ENCODE measurements around the gene GLI3. TPM values are rescaled to one million over a fixed set of nuclear protein-coding genes. Genes with fewer than 3 reads are reported as not detected.

GLI3 gene
- total RNA-seq, 1 experiment from 2014 or later: 7.6 TPM

DNA sequence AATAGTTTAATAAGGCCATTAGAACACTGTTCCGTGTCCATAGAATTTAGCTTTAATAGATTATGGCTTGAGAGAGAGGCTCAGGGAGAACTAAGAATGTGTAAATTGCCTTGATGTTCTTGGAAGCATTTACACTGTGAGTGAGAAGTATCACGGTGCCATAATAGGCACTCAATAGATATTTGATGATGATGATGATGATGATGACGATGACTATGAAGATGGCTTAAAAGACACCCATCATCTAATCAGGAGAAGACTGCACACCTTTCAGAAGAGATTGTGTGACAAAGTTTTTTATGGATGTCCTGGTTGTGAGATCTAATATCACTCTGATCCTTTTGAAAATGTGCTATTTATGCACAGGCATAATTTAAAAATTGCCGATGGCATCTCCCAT lies 264.2 kb downstream of the GLI3 start:
- DNase-seq (ENCODE audit: low read depth): no peak

DNA sequence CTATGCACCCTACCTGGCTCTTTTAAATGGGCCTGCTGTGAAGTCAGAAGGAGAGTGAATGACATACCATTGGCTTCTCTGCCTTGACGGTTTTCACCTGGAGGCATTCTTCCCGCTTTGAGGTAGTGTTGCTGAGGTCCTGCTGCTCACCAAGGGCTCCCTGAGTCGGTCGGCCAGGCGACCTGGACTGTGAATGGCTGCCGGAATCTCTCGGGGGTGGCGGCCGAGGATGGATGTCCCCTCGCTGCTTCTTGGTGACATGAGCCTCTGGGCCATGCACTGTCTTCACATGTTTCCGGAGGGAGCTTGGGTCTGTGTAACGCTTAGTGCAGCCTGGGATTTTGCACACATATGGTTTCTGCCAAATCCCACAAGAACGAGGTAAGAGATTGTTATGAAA lies 264.7 kb downstream of the GLI3 start:
- DNase-seq (ENCODE audit: low read depth): no peak

DNA sequence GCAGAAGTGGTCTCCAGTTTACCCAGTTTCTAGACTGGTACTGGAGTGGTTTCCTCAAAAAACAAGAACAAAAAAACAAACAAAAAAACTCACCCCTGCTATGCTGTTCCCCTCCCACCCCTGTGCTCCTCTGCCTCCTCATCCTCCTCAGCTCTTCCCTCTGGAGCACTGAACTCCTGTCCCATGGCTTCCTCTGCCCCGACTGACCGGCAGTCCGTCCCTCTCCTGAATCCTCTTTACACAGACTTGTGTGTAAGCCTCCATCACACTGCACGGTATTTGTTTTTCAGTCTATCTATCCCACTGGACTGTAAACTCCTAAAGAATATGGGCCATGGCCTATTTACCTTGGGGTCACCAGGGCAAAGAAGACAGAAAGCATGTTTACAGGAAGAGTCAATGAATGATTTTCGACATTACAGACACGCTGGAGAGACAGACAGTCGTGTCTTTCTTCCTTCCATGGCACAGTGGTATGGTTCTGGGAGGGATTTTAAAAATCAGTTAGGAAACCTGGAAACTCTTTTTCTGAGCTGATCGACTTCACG lies 265.3 kb downstream of the GLI3 start:
- DNase-seq (ENCODE audit: low read depth): no peak

DNA sequence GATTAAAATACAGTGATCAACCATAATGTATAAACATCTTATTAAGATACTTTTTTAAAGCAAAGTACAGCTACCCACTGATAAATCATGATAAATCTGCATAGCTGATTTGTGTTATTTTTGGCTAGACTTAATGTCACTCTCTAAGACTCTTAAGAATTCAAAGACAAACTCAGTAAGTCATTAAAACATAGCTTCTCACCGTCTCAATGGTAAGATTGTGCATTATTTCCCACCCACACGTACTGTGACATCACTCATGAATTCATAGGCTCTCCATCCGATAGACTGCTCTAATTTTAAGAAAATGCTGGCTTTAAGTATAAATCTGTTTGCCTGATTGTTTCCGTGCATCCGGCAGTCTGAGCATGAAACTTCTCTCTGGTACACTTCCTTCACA lies 266.1 kb downstream of the GLI3 start:
- no peak for DNase-seq (ENCODE audit: low read depth)

DNA sequence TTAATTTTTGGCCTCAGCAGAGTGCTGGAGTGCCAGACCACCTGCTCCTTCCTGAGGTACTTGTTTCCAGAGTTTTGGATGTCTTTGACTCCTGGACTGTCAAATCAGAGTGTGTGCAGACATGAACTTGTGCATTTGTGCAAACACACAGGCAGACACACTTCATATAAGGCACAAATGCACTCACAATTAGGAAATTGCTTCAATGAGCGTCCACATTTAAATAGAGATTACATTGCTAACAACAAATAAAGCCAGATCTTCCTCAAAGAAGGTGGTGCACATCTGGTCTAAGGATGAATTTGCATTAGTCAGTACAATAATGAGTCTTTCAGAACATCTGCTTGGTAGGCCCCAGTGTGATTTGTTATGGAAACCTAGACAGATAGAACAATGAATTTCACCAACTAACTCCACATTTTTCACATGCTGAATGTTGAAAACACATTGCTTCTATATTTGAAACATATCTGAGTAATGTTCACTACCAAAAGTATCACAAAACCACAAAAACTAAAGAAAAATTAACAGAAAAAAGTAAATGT lies 267.4 kb downstream of the GLI3 start:
- no peak for DNase-seq (ENCODE audit: low read depth)

DNA sequence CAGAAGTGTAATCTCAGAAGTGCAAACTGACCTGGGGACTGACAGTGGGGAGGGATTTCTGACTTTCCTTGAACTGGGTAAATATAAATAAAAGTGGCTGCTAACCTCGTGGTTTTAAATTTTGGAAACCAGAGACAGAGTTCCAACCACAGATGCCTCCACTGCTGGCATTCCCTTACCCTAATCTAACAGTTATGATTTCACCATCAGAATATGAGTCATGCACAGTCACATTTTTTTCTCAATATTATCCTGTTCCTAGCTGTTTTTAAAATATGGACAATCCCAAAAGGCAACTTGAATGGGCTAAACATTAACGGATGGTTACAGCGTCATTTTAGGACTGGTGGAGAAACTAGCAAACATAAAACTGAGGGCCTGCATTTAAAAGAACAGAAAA lies 269.9 kb downstream of the GLI3 start:
- DNase-seq (ENCODE audit: low read depth): peak; percentile 64

DNA sequence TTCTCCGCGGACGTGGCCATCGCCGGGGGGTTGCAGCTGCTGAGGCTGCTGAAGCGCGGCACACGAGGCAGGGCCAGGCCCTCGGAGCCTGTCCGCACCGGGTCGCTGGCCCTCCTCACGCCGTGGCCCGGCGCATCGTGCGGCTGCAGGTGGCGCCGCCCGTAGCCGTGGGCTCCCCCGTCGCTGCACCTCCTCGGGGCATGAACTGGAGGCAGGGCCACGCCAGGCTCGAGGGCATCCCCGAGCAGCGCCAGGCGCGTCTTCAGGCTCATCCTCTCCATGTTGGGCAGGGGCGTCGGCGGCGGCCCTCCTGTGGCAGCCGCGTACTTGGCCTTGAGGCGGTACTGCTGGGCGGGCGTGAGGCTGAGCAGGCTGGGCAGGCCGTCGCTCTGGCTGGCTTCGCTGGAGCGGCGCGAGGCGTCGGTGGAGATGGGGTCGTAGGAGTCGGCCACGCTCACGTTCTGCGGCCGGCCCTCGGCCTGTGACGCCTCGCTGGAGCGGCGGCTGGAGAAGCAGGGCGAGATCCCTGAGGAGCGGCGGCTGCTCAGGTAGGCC lies 271.0 kb downstream of the GLI3 start:
- no peak for DNase-seq (ENCODE audit: low read depth)

DNA sequence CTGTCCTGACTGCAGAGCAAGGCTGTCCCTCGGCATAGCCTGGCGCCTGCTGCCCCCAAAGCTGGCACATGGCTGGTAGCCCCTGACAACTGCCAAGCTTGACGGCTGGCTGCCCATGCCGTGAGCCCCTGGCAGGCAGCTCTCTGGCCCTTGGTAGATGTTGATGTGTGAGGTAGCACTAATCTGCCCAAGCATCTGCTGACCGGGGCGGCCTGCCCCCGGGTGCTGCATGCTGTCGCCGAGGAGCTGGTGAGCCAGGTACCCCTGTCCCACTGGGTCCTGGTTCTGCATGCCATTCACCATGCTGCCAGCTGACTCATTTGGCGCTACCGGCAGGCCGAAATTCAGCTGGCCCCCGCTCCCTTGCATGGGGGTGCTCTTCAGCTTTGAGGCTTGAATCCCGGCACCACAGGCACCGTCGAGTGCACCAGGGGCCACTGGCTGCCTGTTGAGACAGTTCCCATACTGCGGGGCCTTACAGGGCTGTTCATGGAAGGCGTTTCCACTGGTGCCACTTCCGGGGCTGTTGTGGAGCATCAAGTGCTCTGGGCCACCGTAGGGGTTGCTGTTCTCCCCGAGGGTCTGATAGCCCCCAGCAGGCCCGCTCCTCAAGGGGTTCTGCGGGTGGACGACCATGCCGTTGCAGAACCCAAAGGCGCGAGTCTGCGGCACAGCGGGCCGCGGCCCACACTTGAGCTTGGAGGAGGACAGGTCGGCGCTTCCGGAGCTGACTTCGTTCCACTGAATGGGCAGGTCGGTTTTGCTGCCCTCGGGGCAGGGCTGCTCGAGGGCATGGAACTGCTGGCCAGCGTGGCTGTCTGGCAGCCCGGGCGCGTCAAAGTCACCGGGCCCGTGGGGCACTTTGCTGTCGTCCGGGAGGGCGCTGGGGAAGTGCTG lies 271.9 kb downstream of the GLI3 start:
- DNase-seq (ENCODE audit: low read depth): no peak

DNA sequence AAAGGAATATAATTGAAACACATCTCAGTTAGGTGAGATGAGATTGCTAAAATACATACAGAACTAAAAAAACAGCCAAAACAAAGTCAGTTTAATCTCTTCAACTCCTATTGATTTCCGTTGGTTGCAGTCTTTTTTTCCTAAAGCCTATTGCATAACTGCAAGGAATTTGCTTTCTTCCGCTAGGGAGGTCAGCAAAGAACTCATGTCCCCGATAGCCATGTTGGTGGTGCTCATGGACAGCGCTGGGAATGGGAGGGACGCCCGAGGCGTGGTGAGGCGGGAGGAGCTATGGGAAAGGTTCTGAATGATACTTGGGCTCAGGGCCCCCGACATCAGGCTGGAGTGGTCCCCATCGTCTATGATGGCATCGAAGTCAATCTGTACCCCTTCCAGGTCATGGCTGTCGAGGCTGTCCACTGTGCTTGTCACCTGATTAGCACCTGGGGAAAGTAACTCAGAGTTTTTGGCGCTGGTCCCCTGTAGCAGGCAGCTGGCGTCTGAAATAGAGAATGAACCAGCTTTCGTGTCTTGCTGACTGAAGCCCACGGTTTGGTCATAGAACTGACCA lies 272.7 kb downstream of the GLI3 start:
- DNase-seq (ENCODE audit: low read depth): no peak

DNA sequence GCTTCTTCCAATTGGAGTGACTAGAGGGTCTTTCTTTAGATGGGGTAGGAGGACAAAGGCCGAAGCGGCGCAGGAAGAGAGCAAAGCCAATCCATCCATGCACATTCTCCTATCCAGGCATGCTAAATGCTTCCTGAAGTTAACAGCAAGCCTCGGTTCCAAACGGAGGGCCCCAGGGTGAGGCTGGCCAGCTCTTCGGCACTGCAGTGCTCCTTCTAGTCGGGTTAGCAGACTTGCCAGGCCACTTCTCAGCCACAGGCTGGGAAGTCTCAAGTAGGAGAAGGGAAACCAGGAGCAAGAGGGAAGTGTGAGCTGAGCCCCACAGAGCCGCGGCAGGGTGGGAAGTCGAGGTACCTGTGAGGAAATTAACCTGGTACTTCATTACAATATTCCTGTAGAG lies 280.3 kb downstream of the GLI3 start:
- no peak for DNase-seq (ENCODE audit: low read depth)

DNA sequence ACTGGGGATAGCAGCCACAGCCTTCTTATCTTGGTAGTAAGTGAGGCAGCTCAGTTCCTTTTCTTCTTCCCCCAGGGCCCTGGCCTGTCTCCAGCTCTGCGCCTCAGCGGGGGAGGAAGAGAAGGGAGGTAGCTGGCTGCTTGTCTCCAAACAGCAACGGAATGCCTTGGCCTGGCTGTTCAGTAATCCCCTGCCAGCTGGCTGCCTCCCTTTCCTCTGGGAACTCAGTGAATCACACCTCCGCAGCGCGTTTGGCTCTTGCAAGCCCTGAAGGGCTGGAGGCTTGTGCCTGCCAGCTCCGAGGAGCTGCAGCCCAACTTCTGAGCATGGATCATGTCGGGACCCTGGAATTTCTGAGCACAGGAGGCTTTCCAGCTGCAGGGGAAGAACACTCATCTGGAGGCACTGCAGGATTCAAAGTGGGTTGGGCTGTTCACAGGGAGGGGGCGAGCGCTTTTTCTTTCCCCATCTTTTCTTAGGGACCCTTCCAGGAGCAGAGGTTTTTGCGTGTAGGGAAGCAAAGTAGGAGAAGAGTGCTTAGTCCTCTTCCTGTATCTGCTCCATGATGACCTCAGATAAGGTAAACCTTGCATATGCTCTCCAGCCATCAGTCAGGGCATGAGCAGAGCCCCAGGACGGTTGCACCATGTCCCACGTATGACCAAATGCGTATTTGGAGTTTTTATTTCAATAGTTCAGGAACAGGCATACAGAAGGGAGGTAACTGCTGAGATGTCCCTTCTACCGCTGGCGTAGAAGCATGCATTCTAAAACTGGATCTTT lies 280.9 kb downstream of the GLI3 start:
- DNase-seq (ENCODE audit: low read depth): peak; percentile 99

DNA sequence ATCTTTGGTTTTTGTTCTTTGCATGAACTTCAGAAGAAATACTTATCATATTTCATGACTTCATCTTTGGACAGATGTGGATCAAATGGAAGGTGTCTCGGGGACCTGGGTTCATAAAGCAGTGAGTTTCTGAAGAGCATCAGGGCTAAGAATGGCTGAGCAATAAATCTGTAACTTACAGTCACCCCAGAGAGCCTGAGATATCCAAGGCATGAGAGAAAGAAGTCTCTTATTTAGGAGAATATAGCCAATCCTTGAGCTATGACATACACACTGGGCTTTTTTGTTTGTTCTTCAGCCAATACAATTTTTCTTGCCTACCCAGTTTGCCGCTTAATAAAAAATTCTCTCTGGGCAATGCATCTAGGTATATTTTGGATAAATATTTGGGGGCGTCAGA lies 281.6 kb downstream of the GLI3 start:
- DNase-seq (ENCODE audit: low read depth): no peak

DNA sequence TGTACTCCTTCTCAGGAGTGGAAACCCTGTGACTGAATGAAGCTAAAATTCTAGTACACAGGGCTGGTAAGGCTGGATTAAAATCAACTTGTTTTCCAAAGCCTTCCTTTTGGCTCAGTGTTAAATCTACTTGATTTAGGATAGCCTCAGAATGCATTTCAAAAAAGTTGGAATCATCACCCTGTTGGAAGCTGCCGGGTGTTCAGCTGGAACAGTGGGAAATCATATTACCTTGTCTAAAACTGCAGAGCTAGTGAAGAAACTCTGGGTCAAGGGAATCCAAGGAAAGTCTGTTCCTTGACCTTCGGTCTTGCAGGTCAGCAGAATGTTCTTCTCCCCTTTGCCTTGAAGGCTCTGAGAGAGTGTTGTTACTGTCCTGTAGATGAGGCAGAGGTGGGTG lies 282.0 kb downstream of the GLI3 start:
- no peak for DNase-seq (ENCODE audit: low read depth)

DNA sequence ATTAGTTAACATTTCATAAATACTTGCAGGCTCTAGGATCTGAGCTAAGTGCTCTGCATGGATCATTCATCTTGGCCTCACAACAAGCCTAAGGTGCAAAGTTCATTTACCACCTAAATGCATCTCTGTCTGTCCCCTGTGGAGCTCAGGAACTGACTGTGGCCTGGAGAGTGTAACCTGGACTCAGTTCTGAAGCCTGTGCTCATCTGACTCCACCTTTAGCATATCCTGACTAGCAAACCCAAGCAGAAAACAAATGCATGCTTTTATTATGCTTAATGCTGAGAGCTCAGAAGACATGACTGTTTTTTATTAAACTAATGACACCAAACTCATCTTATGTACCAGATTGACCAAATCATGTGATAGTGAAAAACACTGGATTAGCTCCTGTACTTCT lies 288.5 kb downstream of the GLI3 start:
- DNase-seq (ENCODE audit: low read depth): no peak

DNA sequence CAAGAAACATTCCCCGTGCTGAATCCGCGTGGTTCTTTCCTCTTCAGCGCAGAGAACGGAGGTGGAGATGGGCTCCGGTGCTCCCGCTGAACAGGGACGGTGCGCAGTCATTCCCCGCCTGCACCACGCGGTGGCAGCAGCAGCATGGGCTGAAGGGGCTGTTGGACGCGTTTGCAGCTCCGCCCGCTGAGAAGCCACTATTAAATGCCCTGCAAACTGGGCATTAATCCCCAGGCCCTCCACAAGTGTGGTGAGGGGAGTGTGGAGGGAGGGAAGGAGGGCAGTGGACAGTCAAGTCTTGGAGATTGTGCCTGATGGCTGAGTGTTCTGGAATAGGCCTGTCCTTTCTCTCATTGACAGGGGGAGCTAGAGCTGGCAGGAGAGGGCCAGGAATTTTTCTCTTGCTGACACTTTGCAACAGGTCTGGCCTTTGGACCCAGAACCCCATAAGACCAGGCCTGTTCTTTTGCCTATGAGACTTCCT lies 293.9 kb downstream of the GLI3 start:
- peak; percentile 77 for DNase-seq (ENCODE audit: low read depth)

DNA sequence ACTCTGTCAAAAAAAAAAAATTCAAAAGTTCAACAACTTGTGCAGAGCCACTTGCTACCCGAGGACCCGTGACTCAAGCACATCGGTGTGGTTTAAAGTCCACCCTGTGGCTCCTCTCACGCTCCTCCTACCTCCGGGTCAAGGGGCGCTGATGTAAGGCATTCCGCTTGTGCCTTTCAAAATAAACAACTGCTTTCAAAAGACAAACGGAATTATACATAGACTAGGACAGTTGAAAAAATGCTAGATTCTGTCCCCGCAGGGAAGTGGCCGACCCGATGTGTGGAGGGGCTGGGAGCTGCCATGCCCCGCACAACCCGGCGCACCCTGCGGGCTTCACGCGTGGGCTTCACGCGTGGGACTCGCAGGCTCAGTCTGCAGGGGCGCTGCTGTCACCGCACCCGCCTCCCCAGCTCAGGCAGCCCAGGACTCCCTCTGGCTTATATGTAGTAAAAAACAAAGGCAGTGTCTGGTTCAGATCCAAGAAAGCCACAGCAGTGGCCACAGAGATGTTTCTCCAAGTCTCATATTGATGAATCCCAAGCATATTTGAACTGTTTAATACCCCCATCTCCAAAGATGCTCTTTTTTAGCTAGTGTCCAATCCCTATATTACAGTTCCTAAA lies 294.4 kb downstream of the GLI3 start:
- peak; percentile 75 for DNase-seq (ENCODE audit: low read depth)

DNA sequence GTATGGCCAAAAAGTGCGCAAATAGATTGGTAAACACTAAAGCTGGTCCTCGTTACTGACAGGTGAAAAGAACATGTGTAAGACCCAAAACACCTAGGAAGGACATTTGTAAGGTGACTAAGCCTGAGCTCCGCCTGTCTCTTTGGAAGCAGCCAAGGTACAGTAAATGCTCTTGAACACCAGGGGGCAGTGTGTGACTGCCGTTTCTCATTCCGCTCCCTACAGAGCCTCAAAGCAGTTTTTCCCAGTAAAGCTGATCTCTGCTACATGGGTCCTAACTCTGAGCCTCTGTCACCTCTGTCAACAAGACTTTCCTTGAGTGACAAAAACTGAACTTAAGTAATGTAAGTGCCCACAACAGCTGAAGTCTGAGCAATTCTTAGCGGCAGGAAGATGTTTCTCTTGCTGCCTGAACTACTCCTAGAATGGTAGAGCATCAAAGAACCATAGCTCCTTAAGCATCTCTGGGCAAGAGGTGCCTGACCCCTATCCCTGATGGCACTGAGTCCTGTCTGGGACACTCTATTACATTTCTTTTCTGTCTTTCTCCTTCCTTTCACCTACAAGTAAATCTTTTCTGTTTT lies 296.2 kb downstream of the GLI3 start:
- DNase-seq (ENCODE audit: low read depth): peak; percentile 78

DNA sequence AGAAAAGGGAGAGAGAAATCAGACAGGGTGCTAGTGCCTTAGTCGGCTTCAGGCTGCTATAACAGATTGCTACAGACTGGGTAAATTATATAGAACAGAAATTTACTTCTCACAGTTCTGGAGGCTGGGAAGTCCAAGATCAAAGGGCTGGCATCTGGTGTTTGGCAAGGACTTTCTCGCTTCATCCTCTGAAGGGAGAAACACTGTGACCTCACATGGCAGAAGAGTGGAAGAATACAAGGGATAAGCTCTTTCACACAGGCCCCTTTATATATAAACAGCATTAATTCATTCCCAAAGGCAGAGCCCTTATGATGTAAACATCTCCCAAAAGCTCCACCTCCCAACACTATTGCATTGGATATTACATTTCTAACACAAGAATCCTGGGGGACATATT lies 298.6 kb downstream of the GLI3 start:
- no peak for DNase-seq (ENCODE audit: low read depth)

DNA sequence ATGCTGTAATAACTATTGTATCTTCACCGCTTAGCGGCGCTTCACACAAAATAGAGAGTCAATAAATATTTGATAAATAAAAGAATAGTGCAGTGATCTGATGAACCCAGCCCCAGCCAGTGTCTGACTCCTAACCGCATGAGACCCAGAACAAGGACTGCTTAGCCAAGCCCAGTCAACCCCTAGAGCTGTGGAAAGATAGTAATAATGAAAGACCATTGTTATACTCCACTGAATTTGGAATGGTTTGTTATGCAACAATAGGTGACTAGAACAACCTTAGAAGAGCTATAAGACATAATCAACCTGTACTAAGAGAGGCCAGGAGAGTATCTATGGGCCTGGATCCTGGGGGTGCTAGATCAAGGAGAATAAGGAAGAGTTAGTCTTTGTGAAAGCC lies 303.6 kb downstream of the GLI3 start:
- DNase-seq (ENCODE audit: low read depth): no peak

DNA sequence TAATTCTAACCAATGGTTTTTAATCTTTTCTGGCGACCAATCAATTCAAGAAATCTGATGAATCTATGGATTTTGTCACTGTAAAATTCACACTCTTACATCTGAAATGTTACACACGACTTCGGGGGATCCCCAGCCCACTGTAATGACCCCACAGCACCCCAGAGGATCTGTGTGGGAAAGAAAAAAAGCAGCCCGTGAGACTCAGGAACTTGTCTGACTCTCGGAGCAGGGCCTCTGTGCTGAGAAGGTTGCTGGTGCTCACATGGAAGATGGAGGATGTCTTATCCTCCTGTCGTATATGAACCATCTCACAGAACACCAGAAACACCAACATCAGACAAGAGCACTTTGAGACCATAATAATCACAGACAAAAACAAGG lies 305.8 kb downstream of the GLI3 start:
- DNase-seq (ENCODE audit: low read depth): no peak

All from M059J (cell line).